Stimulated activated CD4-positive, alpha-beta T cell treated with anti-CD3 and anti-CD28 coated beads, Interleukin-2, amount 100 ng/mL, for 48 hours (primary cell): ENCODE measurements around the gene DNLZ.

Experiments
- DNase-seq, 2 donors: peaks; one replicate each; pipeline ENCODE4 v3.0.0-alpha.2; 2020

Gene DNLZ

DNA sequence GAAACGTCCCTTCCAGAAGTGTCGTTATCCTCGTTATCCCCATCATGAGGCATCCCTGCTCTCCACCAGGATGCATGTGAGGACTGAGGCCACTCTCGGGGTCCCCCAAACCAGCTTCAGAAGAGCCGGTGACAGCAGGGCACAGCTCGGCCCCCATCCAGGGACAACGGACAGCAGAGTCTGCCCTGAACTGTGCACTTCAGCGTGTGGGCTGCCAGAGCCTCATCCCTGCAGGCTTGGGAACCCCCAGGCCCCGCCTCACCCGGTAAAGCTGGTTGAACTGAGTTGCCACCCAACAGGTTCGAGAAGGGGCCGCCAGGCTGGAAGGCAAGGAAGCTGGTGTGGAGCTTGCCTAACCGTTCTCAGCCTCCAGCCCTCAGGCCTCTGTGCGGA is 10.6 kb upstream of the DNLZ start:
- DNase-seq: no peak

DNA sequence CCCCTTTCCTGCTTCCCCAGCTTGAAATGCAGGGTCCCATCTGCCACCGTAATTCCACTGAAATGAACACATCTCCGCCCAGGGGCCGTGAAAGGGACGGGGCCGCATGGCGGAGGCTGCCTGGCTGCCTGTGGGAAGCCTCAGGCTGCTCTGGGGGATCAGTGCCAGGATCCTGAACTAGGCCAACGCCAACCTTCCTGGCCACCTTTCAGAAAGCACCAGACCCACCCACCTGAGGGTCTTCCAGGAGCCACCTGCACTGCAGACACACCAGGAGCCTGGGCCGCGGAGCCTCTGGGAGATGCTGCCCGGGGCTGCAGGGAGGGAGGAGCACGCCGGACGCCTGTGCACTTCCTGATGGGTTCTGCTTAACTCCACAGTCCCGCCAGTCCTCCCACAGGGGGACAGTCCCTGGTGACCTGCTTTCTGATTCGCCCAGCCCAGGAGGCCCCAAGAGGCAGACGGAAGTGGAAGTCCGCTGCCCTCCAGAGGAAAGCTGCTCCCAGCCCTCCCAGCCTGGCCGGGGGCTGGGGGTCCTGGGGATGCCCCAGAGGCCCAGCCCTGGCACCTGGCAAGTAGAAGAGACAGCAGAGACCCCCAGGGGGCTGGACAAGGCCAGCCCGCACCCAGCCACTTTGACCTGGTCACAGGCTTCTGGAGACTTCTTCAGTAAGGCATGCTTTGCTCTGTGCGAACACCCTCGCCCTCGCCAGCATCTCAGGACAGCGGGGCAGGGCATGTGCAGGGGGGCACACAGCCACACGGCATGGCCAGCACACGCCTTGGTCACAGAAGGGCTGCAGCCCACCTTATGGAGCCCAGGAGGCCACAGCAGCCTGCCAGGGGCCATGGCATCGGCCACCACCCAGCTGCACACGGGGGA is 10.0 kb upstream of the DNLZ start, which contains the start of gene CARD9:
CARD9 (minus strand) TSS at position 370 of the 883 bp plus-strand sequence. CDS start 1,591 bp downstream, outside the sequence.
- no peak for DNase-seq

DNA sequence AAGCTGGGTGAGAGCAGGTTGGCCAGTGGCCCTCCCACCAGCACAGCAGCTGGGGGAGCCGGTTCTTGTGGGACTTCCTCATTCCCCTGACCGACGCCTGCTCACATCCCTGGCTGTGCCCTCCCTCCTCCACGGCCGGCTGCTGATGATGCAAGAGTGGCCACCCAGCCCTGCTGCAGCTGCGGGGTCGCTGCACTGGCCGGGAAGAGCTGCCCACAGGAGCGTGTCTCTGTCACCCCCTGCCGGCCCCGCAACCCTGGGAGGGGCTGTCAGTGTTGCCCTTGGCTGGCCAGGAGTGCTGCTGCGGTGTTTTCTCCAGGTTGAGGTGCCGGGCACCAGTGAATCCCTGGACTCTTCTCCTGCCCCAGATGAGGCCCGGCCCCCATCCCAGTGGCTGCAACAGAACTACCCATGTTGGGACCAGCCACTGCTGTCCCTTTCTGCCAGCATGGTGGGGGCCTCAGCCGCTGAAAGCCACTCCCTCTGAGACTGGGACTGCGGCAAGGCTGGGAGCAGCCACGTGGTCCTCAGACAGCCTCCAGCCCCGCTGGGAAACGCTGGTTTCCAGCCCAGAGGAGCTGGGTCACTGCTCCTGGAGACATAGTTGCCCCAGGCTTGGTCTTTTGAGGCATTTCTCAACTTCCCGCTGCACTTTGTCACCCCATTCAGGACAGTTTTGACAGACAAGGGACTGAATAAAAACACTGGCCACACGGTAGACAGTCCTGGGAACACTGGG is 9.2 kb upstream of the DNLZ start:
- DNase-seq: no peak

DNA sequence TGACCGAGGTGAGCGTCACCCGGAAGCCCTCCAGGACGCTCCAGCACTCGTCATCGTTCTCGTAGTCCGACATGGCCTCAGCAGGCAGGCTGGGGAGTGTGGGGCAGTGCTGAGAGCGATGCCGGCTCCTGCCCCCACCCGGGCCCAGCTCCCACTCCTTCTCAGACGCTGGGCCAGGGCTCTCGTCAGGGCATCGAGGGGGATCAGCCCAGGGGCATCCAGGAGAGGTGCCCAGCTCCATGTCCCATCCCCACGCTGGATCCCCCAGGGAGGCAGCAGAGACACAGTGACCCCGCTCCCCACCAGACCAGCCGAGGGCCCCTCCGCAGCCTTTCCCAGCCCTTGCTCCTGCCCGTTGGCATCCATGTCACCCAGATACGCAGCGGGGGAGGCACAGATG is 8.5 kb upstream of the DNLZ start:
- no peak for DNase-seq

DNA sequence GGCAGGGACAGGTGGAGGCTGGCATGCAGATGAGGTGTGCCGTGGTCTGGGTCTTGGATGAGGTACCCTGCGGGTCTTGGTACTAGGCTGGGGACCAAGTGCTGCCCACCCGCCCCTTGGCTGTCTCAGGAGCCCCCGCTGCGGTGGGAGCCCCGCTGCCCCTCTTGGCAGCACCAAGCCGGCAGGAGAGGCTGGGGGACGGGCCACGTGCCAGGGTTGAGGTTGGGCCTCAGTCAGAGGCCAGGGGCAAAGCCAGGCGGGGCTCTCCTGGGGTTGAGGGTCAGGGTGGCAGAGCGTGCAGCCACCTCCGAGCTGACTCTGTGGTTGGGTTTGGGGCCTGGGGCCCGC is 8.0 kb upstream of the DNLZ start:
- no peak for DNase-seq

DNA sequence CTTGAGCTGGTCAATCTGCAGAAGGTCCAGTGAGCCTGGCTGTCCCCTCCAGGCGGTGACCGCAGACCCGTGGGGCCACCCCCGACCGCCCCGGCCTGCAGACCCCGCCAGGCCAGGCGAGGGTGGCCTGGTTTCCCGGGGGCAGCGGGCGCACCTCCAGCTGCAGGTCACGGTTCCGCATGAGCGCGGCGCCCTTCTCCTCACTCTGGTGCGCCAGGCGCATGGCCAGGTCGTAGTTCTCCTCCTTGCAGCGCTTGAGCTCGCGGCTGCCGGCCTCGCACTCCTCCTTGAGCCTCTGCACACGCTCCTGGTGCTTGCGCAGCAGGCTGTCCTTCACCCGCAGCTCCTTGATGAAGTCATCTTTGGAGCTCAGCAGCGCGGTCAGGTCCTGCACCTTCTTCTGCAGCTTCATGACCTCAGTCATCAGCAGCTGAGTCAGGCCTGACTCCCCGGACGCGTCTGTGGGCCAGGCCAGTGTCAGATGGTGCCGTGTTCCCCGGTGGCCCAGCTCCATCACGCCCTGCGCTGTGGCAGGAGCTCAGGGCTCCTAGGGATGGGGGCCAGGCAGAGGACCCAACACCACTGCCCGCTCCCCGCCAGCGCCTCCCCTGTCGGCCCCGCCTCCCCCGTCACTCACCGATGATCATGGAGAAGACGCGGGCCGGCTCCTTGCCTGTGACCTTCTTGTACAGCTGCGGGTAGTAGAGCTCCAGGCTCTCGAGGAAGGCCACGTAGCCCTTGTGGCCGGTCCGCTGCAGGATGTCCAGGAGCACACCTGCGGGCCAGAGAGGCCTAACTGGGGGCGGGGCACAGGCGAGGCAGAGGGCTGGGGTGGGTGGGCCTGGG is 7.4 kb upstream of the DNLZ start:
- no peak for DNase-seq

DNA sequence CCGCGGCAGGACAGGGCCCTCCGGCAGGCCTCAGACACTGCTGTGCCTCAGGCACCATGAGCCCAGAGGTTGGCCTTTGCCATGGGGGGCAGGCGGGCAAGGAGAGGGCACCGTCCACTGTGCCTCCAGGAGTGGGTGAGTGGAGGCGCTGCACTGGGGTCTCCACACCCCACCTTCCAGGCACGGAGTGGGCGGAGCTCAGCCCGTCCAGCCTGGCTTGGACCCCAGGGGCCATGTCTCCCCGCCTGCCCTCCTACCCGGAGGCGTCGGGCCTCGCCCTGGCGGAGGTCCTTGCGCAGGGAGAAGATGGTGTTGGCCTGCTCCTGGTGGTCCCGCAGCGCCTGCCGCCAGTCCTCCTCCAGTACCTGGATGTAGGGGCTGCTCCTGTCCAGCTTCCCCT is 6.5 kb upstream of the DNLZ start:
- DNase-seq: no peak

DNA sequence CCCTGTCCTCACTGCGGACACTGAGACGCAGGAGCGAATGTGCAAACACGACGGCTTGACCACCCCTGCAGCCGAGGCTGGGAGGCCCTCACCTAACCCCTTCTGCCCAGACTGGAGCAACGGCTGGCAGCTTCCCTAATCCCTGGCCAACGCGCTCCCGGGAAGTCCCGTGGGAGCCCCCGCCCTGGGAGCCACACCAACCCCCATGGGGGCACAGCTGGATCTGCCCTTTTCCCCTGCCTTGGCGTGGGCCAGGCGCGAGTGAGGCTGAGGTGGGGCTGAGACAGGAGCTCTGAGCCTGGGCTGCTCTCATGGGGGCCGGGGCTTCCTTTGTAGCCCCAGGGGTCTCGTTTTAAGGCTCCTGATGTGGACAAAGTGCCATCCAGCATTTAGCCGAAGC is 4.6 kb upstream of the DNLZ start:
- DNase-seq: no peak

DNA sequence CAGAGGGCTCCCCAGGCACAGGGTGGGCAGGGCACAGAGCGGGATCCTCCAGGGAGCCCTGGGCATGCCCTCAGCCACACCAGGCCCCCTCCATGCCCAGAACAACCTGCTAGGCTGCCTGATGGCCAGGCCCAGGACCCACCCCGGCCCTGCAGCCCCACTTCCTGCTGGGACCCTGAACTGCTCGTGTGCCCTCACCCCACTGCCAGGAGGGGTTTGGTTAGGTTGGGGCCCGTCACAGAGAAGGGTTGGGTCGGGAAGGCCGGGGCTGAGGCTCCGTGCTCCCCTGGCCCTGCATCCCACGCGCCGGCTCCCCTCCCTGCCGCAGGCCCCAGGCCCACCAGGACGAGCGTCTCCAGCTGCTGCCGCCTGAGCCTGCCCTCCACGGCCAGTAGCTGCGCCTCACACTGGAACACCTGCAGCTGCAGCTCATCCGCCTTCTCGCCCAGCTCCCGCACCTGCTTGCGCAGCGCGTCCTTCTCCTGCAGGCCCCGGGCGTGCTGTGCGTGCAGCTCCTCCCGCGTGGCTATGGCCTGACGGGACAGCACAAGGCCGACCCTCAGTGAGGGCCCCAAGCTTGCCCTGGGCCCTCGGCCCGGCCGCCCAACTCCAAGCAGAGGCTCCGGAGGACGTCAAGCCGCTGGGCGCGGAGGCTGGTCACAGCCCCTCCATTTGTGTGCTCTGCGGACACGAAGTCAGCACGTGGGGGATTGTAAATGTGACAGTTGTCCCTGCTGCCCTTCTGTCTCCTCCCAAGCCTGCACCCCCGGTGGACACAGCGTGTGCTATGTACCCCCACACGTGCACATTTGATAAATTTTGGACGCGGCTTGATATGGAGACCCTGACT is 4.0 kb upstream of the DNLZ start:
- no peak for DNase-seq

DNA sequence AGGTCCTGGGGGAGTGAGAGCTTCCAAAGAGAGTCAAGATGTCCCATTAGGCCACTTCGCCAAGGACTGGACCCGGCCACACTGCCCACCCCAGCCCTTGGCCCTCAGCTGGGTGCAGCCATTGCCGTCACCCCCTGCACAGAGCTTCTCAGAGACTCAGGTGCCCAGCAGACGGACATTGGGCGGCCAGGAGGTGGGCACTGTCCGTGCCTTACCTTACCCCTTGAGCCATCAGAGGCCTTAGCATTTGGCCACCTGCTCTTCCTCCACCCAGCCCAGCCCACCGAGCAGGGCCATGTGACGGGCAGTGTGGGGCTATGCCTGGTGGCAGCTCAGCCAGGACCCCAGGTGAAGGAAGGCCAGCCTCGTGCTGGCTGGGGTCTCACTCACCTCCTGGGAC is 3.3 kb upstream of the DNLZ start:
- DNase-seq: no peak

DNA sequence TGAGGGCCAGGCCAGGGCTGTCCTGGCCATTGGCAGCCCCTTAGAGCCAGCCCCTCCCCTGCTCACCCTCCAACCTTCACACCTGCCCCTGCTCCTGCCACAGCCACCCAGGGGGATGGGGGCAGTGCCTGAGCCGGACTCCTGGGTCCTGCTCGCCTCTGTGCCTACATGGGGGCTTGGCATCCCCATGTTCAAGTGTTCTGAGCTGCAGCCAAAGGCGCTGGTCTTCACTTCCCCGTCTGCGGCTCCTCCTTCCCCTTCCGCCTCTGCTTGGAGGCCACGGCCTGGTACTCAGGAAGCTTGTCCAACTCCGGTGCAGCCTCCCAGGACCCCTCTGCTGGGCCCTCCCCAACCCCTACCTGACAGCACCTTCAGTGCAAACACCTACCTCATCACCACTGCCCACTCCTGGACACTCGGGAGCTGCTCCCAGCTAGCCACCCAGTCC is 2.3 kb upstream of the DNLZ start:
- no peak for DNase-seq

DNA sequence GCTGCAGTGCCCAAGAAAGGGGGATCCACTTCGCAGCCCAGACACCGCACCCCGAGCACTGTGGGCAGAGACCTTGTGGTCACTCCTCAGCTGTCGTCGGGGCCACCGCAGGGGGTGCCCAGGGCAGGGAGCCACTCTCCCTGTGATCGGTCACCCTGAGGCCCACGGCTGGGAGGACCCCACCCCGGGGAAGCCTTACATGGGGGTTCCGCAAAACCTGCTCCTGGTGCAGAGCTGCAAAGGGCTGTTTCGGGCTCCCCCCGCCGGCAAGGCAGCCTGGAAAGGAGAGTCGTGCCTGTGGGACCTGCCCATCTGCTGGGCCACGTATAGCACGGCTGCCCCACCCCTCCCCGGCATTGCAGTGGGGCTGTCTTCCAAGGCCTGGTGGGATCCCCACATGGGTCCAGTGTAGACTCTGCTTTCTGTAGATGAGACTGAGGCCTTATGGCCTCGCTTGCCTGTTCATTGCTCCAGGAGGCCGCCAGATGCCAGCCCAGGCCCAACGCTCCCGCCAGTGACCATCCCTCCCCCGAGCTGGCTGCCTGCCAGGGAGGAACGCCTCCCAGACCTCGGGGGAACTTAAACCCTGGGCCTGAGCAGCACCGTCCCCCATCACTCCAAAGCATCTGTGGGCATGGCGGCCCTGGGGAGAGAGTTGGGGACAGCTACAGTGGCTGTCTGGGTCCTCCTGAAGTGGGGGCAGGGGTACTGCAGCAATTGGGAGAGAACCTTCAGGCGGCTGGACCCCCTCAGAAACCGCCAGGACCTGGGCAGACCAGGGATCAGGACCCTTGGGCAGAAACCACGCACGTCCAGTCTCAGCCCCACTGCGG is 1.6 kb upstream of the DNLZ start:
- no peak for DNase-seq

DNA sequence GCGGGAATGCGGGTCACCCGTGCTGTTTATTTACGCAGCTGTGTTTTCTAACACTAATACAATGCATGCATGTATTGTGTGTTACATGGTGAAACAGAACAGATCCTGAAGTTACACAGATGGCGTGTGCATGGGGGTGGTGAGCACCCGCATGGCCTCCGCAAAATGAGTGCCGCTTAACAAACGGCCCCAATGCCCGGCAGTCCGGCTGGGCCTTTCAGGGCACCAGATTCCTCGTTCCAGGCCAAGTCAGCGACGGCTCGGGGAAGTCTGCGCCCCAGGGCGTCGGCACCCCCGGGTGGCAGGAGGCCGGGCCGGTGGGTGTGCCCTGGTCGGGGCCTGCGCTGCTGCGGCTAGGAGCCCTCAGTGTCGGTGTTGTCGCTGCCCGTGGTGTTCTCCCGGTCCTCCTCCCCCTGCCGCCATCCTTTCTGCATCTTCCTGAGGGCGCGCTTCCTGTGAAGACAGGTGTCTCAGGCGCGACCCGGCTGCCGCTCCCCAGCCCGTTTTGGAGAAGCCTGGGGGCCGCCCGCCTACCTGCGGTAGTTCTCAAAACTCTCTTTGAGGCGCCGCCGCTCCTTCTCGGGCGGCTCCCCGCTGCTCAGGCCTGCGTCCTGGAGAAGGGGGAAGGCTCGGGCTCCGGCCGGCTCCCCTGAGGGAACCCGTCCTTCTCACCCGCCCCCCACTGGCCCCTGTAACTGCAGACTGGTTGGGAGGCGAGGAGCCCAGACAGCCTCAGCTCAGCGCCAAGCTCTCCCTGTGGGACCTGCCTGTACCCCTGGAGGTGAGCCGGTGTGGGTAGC is 605 bp upstream of the DNLZ start:
- no peak for DNase-seq

DNA sequence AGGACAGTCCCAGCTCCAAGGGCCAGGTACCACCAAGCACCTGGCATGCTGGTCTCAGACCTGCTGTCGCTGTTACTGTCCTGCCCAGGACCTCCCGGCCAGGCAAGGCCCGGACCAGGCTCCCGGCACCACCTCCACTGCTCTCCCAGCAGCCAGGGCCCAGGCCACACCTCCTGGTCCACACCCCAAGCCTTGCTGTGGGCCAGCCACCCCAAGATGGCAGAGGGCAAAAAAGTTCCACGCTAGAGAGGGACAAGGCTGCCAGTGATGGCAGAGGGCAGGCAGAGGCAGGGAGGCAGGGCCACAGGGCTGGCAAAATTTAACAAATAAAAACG is 1.1 kb downstream of the DNLZ start:
- DNase-seq: no peak

DNA sequence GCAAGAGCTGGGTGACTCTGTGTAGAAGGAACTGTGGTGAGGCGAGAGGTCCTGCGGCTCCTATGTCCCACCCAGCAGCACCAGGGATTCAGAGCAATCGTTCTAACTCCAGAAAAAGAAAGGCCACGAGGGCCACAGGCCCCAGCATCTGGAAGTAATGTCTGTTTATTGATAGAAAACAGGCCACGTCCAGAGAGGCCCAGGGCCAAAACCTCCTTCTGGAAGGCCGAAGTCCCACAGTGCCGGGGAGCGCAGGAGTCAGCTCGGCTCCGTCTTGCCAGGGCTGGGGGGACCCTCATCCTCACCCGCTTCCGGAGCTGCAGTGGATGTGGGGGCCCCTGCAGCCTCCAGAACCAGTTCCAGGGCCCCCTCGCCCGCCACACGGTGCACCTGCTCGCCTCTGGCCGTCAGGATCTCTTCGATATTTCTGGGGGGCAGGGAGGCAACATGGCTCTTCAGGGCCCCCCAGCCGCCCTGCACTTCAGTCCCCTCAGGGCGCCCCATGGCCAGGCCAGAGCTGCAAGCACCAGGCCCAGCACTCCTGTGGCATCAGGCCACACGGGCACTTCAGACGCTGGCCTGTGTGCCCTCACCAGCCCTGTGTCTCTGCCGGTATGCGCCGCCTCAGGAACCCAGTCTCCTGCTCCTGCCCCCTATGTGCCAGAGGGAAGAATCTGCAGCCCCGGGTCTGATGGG is 1.6 kb downstream of the DNLZ start:
- no peak for DNase-seq

DNA sequence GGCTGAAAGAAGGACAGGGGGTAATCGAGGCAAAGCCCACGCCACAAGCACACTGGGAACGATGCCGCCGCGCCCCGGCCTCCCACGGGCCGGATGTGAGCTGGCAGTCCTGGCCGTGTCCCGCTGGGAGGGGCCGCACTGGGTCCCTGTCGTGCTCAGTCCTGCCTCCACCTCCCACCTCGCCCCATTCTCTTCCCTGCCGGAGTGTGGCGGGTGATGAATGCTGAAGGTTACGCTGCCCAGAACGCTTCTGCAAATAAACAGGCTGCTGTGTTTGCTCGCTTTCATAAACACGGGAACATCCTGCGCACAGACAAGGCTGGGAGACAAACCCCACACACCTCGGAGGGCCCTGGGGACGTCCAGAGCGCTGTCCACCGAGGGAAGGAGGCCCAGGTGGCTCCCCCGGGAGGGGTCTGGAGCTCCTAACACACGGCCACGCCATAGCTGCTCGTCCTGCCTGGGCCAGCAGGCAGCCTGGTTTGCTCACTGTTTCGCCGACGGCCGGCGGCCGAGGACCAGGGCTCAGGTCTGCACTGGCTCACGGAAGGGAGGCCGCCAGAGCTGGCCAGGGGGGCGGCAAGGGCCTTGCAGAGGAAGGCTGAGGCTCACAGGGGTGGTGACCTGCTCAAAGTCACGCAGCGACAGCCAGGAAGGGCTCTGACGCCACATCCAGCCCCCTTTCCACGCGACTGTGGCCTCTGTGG is 2.3 kb downstream of the DNLZ start:
- DNase-seq: no peak

DNA sequence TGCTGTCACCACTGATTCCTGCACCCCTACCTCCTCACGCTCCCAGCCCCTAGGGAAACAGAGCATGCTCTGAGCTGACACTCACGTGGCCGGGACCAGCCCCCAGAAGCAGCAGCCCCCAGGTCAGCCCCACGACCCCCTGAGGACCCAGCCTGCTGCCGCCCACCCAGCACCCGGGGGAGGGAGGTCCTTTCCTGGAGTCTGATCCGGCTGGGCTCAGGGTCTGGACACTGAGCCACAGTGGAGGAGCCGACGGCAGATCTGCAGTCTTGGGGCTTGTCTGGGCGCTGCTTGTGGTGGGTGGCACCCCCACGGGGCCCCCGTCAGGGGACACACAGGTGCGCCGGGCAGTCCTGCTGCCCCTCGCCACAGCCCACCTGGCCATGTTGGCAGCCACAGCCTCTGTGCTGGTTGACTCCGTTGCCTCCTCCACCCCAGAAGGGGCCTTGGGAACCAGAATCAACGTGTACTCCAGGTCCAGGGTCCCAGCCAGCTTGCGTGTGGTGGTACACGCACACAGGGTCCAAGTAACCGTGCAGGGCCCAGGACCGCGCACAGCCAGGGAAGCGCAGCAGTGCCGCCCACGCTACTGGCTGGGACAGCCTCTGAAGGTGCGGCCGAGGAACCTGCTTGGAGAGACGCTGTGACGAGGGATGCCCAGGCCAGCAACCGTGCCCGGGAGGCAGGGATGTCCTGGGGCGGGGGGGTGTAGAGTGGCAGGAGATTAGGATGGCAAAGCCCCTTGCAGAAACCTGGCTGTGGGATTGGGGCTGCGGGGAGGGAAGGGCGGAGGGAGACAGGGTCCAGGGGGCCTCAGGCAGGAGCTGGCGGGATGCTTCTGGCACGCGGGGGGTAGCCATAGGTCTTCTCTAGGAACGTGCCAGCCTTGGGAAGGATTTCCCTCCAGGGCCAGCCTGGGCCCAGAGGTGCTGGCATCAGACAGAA is 3.5 kb downstream of the DNLZ start:
- DNase-seq: no peak

DNA sequence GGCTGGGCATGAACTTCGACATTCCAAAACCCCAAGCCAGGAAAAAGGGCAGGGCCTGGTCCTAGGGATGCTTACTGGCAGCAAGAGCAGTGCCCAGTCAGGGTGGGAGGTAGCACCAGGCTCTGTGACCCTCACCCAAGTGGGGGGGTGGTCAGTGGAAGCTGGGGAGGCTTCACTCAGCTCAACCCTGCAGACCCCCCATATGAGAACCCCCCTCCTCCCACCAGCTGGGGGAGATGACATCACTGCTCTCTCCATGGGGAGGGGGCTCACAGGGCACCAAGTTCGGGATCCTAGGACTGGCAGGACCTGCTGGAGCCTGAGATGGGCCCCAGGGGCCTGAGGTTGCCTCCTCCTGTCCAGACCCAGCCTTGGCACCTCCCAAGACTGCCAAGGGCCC is 4.7 kb downstream of the DNLZ start:
- no peak for DNase-seq
